HG03520 (cell line): ENCODE data around the gene IFI27L2.

ENCODE experiments used
- ATAC-seq: cut with Tn5 transposase; IDR thresholded peaks from one replicate; pipeline ENCODE4 v1.9.1; 2021; ENCODE audit warnings: mild to moderate bottlenecking, moderate library complexity; ENCODE audit not compliant: unreplicated experiment

The IFI27L2 gene

DNA sequence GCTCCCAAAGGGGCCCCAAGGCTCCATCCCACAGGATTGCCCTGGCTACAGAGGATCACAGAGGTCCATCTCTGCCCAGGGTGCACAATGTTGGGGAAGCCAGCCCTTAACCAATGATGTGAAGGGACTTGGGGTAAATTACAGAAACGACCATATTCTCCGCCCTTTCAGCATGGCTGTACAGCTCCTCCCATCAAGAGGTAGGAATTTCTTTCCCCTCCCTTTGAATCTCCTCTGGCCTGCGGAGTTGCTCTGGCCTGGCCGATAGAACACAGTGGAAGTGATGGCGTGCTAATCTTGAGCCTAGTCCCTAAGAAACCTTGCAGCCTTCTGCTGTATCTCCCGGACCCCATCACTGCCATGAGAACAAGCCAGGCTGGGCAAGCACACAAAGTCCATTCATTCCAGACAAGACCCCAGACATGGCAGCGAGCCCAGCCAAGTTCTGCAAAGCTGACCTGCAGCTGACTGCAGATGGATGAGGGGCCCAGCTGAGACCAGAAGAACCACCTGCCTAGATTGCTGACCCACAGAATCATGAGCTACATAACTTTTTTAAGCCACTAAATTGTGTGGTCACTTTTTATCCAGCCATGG is 25.8 kb downstream of the IFI27L2 start:
- ATAC-seq = no peak

DNA sequence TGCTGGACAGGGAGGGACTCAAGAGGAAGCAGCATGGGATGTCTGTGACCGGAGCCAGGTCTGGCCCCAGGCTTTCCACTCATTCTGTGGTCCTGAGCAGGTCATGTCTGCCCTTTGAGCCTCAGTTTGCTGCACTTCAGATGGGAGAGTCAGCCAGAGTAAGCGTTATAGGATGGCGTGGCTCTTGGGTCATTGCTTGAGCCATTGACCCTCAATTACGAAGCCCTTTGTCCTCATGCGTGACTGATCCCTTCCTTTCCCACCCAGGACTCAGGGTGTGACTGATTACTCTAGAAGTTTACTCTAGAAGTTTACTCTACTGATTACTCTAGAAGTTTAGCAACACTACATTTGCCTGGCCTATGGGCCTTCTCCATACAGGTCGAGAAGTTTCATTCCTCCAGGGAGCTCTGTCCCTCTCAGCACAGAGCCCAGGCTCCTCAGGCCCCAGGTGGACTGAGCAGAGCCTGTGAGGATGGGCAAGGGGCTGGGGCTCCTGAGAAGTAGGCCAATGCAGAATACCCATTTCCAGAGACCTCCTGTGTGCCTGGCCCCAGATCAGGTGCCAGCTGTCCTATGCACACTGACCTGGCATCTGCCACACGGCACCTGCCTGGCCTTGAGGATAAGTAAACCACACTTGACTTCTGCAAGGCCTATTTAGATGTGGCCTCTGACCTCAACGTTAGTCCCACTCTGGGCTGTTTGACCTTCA is 26.5 kb downstream of the IFI27L2 start:
- no peak for ATAC-seq

DNA sequence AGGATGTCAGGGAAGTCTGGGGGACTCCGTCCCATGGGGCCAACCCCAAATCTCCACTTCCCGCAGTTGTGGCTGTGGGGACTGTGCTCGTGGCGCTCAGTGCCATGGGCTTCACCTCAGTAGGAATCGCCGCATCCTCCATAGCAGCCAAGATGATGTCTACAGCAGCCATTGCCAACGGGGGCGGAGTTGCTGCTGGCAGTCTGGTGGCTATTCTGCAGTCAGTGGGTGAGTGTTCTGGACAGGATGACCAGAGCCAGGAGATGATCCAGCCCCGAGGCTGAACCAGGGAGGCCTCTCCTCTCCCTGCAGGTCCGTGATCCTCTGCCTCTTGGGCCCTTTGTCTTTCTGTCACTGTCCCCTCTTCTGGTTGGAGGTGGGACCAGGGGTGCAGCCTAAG is 27.7 kb downstream of the IFI27L2 start:
- no peak for ATAC-seq

DNA sequence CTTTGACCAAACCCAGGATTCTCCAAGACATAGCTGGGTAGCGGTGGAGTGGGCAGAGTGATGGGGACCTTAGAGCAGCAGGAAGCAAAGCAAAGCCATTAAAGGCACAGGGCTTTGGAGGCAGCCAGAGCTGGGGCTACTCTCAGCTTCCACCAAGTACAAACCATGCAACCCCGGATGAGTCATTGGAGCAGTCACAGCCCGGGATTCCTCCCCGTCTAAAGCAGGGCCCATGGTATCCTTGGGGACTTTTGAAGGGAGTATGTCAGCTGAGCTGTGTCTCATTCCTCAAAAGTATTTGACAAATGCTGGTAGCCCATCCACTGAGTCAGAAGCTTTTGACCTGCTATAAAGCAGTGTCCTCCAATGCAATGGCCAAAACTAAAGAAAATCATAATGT is 28.6 kb downstream of the IFI27L2 start:
- ATAC-seq = no peak

DNA sequence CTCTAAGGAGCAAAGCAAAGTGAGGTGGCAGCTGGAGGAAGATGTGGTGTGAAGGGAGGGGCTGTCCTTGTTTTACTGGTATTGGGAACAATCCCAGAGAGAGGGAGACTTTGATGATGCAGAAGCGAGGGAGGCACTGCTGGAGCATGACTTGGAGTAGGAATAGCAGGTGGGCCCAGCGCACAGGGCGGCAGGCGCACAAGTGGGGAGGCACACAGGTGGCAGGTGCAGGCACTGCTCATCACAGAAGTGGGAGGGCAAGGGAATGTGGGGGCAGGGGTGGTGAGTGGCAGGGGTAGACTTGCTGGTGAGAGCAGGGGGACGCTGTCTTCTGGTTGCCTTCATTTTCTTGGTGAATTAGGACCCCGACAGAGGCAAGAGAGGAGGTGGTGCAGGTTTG is 30.4 kb downstream of the IFI27L2 start:
- ATAC-seq = no peak

DNA sequence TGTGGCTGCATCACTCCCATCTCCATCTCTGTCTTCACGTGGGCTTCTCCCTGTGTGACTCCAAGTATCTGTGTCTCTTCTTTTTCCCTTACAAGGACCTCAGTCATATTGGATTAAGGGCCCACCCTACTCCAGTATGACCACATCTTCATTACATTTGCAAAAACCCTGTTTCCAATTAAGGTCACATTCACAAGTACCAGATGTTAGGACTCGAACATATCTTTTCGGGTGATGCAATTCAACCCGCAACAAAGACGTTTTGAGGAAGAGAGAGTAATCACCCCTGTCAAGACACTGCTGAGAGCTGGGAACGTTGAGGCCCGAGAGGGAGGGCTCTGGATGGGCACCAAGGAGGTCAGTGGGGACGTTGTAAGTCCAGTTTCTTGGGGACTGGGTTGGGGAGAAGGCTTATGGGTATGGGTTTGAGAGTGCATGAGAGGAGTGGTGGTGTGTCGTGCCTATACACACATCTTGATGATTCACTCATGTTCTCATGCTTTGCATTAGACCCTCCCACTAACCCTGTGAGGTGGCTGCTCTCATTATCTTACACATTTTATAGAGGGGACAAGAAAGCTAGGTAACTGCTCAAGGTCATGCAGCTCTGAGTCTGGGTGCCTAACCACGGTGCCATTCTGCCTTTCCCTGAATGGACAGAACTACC is 30.9 kb downstream of the IFI27L2 start:
- no peak for ATAC-seq

DNA sequence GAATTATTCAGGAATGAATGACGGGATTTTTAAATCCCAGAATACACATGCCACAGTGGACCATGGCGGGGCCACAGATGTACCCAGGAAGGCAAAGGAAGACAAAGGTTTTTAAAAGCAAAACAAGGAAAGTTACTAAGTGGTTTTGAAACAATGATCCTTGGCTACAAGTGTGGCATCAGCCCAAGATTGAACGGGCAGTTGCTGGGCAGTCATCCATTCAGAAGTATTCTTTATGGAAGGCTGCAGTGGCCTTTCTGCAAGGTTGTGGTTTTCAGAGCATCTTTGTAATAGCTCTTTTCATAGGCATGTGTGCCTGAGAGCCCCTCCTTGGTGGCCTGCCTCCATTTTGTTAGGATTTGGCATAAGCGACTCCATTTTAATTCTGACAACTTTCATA is 32.3 kb downstream of the IFI27L2 start:
- no peak for ATAC-seq

DNA sequence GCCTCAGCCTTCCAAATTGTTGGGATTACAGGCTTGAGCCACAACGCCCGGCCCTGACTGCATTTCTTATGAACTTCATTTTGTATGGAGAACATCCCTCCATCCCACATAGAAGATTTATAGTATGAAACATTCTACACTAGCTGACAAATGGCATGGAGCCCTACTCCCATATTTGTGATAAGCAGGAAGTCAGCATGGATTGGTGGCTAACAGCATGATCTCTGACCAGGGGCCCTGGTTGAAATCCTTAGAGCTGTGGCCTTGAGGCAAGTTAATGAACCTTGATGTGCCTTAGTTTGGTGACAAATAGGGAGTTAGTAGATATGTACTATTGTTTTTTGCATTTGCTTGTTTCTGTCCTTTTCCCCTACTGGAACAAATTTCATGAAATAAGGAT is 36.0 kb downstream of the IFI27L2 start:
- ATAC-seq = no peak

DNA sequence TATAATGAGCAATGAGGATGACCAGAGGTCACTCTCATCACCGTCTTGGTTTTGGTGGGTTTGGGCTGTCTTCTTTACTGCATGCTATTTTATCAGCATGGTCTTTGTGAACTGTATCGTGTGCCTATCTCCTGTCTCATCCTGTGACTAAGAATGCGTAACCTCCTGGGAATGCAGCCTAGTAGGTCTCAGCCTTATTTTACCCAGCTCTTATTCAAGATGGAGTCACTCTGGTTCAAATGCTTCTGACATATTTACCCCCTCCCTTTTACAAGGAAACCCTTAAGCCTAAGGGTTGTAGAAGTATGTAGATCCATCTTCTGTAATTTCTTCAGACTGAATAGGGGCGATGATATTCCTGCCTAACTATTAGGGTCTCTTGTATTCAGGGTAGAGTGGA is 39.9 kb downstream of the IFI27L2 start:
- ATAC-seq = no peak

DNA sequence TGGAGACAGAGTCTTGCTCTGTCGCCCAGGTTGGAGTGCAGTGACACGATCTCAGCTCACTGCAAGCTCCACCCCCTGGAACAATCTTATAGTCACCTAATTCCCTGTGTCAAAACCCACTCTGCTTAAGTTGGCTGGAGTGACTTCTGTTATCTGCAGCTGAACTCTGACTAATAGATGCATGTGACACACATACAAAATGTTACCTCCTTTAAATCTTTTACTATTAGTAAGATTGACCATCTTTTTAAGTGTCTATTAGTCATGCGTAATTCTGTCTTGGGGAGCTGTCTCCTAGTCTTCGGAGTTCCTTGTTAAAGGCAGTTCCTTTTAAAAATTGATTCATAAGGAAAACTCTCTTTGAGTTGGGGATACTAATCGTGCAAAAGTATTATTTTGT is 40.9 kb downstream of the IFI27L2 start:
- ATAC-seq = no peak

DNA sequence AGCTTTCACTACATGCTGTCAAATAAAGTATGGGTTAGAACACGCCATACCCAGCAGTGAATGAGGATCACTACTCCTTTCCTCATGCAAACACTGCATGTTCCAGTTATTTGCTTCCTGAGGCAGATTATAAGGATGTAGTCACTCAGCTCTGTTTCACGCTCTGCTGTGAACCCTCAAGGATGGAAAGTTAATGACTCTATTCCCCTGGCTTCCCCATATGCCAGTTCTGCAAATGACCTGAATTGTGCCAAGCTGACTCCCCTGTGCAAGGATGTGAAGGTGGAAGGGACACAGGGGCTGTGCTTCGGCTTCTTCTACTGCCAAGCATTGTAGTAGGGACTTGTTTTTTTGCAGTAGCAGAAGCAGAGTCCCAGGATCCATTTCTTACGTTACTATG is 41.5 kb downstream of the IFI27L2 start:
- no peak for ATAC-seq

DNA sequence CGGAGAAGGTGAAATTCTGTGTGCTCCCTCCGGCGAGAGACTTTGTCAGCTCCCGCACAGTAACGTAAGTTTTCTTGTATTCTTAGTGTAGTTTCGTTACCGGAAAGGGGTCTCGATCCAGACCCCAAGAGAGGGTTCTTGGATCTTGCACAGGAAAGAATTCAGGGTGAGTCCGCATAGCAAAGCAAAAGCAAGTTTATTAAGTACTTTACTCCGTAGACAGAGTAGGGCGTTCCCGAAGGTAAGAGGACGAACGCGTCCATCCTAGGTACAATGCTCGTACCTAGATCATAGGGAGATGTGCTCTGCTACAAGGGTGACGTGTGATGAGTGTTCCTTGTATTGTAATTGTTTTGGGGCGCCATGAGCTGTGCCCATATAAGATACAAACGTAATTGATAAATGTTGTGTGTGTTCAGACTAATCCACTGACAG is 48.0 kb downstream of the IFI27L2 start:
- no peak for ATAC-seq

DNA sequence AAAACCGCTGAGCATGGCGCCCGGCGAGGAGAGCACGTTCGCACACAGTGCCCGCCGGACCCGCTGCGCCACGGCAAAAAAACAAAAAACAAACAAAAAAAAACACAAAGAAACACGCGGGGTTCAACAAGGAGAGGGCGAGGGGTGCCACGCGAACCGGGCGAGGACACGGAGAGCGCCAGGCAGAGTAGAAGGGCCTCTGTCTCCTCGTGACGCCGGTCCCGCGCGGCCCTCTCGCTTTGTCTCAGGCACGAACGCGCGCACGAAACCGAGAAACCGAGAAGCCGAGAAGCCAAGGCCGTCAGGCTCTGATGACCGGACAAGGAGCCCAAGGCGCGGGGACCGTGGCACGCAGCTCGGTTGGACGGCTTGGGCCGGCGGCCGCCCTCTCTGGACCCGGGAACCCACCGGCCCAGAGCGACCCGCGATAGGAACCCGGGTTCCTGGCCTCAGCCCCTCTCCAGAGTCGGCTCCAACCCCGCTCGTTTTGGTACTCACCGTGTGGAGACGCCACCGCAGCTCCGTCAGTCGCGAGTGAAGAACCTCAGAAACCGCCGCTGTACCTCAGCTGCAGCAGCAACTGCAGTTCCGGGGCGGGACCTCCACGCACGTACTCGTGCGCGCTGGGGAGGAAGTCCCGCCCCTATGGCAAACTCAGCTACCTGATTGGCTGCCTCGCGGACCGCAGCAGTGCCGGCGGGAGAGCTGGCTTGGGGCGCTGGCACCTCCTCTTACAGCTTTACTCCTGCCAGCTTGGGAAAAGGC is 48.6 kb downstream of the IFI27L2 start, which contains the start of the genes DDX24 and IFI27L1:
DDX24 (minus strand) TSS at position 582 of the 765 bp plus-strand sequence. CDS start 1,460 bp downstream, outside the sequence.
IFI27L1 (plus strand) TSS at position 690 of the 765 bp plus-strand sequence. CDS start 15,628 bp downstream, outside the sequence.
- ATAC-seq = peak; percentile 95

DNA sequence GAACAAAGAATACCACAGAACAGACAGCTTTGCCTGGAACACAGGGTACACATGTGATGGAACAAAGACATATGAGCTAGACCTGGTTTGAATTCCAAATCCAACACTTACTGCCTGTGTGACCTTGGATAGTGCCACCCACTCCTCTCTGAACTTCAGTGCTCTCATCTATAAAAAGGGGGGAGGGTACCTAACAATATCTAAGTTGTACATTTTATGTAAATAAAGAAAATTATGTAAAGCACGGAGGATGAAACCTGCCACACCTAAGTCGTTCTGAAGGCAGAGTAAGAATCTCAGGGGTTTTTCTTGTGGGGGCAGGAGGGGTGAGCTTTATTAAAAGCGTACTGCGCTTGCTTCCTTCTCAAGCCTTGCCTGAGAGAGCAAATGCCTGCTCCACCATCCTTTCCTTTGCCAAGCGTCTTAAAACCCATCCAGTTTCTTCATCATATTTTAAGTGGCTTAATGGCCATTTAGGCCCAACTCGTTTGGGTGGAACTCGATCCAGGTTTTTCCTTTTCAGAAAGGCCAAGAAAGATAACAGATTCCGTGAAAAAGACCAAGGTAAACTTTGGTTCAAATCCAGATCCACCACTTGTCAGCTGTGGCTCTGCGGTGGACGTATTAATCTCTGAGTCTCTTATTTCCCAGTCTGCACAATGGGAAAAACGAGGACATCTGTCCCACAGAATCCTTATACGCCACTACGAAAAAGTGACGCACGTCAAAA is 49.3 kb downstream of the IFI27L2 start:
- no peak for ATAC-seq

DNA sequence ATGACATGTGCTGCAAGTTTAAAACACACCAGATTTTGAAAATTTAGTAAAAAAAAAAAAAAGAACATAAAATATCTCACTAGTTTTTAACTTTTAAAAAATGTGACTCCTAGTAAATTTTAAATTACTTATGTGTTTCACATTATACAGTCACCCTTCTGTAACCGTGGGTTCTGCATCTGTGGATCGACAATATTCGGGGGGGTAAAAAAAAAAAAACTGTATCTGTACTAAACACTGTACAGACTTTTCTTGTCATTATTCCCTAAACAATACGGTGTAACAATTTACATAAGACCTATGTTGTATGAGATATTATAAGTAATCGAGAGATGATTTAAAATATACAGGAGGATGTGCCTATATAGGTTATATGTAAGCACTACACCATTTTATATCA is 51.6 kb downstream of the IFI27L2 start:
- ATAC-seq = no peak
